ENCODE results near the gene SFXN5. TPM values are rescaled to one million over a fixed set of nuclear protein-coding genes. Genes with fewer than 3 reads are reported as not detected.

The SFXN5 gene
- total and polyA plus RNA-seq, 11 donors = 6.0 to 12.5 (median 8.7) TPM

DNA sequence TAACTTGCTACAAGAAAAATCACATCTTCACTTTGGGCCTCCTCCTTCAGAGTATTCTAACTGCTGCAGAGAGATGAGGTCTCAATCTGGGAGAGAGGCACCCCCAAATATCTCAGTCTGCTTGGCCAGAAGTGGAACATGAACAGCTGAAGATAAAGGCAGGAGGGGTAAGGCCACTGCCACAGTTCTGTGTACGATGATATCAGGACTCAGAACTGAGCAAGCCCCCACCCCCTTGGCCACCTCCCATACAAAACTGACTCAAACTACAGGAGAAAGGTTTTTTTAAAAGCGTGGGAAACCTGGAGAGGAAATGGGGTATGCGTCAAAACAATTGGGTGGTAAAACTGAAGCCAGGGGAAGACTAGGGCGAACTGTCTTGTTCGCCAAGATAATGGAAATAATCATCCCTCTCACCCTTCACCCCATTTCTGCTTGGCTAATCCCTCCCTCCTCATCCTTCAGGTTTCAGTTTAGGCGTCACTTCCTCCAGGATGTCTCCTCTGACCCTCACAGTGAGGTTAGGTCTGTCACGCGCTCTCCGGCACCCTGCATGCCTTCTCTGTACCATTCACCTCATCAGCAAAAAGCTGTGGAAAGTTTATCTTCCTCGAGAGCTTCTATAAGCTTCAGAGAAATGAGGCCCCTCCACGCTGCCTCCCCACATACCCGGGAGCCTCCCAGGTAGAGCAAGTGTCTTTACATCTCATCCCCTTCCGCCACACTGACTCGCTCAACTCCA, 64.4 kb downstream of the SFXN5 start:
- intact Hi-C loops (cut with DNase I) = no loop called here
- no peak for ATAC-seq
- no peaks in the 10 kb centered on the region for H3K27me3 ChIP-seq
- no peak overlapping the region for H3K27ac ChIP-seq
- H3K9me3 ChIP-seq = peaks cover 0 to 7% (median 0%) of the 10 kb centered on the region in 12 donors
- peaks cover 0 to 12% (median 6%) of the 10 kb centered on the region in 9 donors for H3K36me3 ChIP-seq
- peak in 1 of 5 donors; percentile 2 for DNase-seq
- 81 to 90% (median 85%) methylated on average over 14 of the region's 14 CpGs for WGBS, 4 donors
- TF ChIP-seq CTCF (IDR thresholded peaks at IDR 0.05) (no peak), POLR2A (IDR thresholded peaks at IDR 0.05) (no peak)
- H3K4me3 ChIP-seq = no peak overlapping the region
- H3K4me1 ChIP-seq = peaks cover 0 to 5% (median 0%) of the 10 kb centered on the region in 12 donors

- H3K4me1 ChIP-seq = peaks cover 0 to 5% (median 0%) of the 10 kb centered on the region in 12 donors
- intact Hi-C loops (cut with DNase I) = no loop called here
- H3K4me3 ChIP-seq = no peak overlapping the region
- DNase-seq (peak in 1 of 5 donors; percentile 7), ATAC-seq (no peak)
- H3K27ac ChIP-seq = no peak overlapping the region
- peaks cover 0 to 23% (median 10%) of the 10 kb centered on the region in 9 donors for H3K36me3 ChIP-seq
- H3K9me3 ChIP-seq = peaks cover 0 to 1% (median 0%) of the 10 kb centered on the region in 12 donors
- 71 to 77% (median 75%) methylated on average over 14 of the region's 14 CpGs for WGBS, 4 donors
- TF ChIP-seq POLR2A (IDR thresholded peaks at IDR 0.05) = no peak
- no peak for TF ChIP-seq CTCF (IDR thresholded peaks at IDR 0.05)
- no peaks in the 10 kb centered on the region for H3K27me3 ChIP-seq
Measured at GRCh38 chr2:73004889-73005596, 66.5 kb downstream of the SFXN5 start.

GRCh38 chr2:73004466-73004865, 67.0 kb downstream of the SFXN5 start:
- DNase-seq (peak in 1 of 5 donors; percentile 4), ATAC-seq (no peak)
- intact Hi-C loops (cut with DNase I) = no loop called here
- H3K36me3 ChIP-seq = peaks cover 0 to 23% (median 10%) of the 10 kb centered on the region in 9 donors
- no peak overlapping the region for H3K27ac ChIP-seq
- no peaks in the 10 kb centered on the region for H3K27me3 ChIP-seq
- no peak for TF ChIP-seq POLR2A (IDR thresholded peaks at IDR 0.05)
- no peak overlapping the region for H3K4me3 ChIP-seq
- peaks cover 0 to 5% (median 0%) of the 10 kb centered on the region in 12 donors for H3K4me1 ChIP-seq
- WGBS, 4 donors = 80 to 88% (median 88%) methylated on average over 12 of the region's 12 CpGs
- no peaks in the 10 kb centered on the region for H3K9me3 ChIP-seq

GRCh38 chr2:73003027-73003426, 68.5 kb downstream of the SFXN5 start:
- H3K4me3 ChIP-seq = no peak overlapping the region
- no peaks in the 10 kb centered on the region for H3K27me3 ChIP-seq
- ATAC-seq = no peak
- H3K4me1 ChIP-seq = peaks cover 0 to 5% (median 0%) of the 10 kb centered on the region in 12 donors
- H3K36me3 ChIP-seq = peaks cover 0 to 21% (median 4%) of the 10 kb centered on the region in 9 donors
- DNase-seq = no peak
- H3K27ac ChIP-seq = no peak overlapping the region
- intact Hi-C loops (cut with DNase I) = no loop called here
- TF ChIP-seq POLR2A (IDR thresholded peaks at IDR 0.05) = no peak
- TF ChIP-seq CTCF (IDR thresholded peaks at IDR 0.05) = no peak
- WGBS, 4 donors = 88 to 96% (median 93%) methylated on average over 8 of the region's 8 CpGs
- H3K9me3 ChIP-seq = no peaks in the 10 kb centered on the region

Measured in heart left ventricle (tissue), 16 donors.